Measurements from ENCODE around the gene CBARP. TPM values are rescaled to one million over a fixed set of nuclear protein-coding genes. Genes with fewer than 3 reads are reported as not detected.

Gene CBARP
- total RNA-seq, 1 experiment from 2014 or later, result 5.6 TPM

DNA sequence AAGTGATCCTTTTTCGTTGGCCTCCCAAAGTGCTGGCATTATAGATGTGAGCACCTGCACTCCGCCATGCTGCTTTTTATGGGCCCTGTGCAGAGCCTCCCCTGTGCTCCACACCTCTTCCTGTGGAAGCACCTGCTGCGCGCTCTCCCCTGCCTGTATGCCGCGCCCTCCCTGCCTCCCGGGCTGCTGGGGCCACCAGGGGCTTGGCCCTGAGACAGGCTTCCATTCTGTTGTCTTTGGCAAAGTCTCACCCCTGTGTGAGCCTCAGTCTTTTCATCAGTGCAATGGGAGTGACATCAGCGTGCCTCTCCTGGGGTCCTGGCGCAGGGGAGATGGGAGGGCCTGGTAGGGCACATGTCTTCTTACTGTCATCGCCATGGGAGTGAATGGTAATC is 38.8 kb upstream of the CBARP start:
- no peak for DNase-seq (ENCODE audit: low spot score)
- in situ Hi-C loops (cut with HindIII; ENCODE audit: low sequenced_read_pairs), result no loop called here

DNA sequence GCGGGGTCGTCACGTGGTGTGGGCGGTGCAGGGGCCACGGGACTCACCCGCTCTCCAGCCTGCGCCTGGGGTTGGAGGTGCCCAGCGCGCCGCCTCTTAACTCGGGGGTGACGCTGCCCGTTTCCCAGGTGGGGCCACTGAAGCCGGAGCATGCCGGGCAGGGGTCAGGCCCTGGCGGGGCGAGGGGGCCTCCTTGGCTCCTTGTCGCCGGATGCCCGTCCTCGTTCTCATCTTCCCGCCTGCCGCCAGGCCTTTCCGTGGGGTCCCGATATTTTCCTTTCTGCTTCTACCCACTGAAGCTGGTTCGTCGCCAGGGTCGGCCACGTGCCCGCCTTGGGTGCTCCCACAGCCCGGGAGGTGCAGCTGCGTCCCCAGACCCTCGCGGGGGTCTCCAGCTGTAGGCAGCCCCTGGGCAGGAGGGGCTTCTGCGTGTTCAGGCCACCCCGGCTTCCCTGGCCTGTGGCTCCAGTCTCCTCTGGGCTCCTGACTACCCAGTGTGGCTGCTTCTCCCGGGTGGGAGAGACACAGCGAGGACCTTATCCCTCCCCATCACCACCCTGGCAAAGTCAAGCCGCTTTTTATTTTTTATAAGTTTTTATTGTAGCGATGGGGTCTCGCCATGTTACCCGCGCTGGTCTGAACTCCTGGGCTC is 38.3 kb upstream of the CBARP start:
- in situ Hi-C loops (cut with HindIII; ENCODE audit: low sequenced_read_pairs), result no loop called here
- DNase-seq (ENCODE audit: low spot score), result no peak

GRCh38 chr19:1275260-1275975 is 37.6 kb upstream of the CBARP start, which contains the start of gene FAM174C:
FAM174C (plus strand) TSS chr19:1275530; CDS start chr19:1275550, 20 bp downstream.
- in situ Hi-C loops (cut with HindIII; ENCODE audit: low sequenced_read_pairs), result no loop called here
- peak; percentile 95 for DNase-seq (ENCODE audit: low spot score)

DNA sequence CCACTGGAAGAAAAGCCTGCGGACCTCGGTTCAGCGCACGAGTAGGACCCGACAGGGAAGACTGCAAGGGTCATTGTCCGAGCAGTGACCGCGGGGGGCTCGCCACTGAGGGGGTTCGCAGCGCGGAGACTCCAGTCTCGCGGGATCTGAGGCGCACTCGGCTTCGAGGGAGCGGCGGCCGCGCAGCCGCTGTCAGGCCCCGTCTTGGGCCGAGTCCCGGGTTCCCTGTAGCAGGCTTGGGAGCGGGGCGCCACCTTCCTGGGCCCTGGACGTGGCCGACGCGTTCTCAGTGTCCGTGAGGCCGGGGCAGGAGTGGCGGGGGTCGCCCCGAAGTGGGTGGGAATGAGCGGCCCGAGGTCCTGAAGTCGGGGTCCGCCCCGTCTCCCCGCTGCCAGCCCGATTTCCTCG is 37.1 kb upstream of the CBARP start:
- in situ Hi-C loops (cut with HindIII; ENCODE audit: low sequenced_read_pairs), result no loop called here
- no peak for DNase-seq (ENCODE audit: low spot score)

DNA sequence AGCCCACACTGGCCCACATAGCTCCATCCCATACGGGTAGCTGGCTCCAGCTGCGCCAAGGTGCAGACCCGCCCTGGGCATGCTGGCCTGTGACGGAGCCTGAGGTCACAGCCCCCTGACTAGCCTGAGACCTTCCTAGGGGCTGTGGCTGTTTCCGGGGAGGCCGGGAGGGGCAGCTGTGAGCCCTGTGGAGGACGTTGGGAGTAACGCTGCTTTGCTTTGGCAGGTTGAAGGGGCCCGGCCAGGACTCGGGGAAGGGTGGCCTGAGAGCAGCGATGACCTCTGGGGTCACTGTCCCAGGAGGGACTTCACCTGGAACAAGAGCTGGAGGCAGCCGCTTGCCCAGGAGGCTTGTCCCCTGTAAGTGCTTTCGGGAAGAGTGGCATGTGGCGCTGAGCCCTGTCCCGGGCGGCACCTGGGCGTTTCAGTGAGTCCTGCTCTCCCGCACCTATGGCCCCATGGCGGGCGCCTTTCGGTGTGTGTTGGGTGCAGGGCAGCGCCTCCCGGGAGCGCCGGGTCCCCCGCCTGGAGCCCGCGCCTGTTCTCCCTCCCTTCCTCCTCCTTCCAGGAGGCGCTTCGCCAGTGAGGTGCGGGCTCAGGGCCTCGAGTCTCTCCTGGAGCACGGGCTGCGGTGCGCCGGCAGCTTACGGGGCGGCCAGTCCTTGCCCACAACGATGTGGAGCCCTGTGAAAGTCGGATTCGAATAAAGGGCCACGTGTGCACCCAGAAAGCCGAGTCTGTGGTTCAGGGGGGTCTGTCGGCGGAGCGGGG is 36.5 kb upstream of the CBARP start:
- no peak for DNase-seq (ENCODE audit: low spot score)
- in situ Hi-C loops (cut with HindIII; ENCODE audit: low sequenced_read_pairs), result no loop called here

GRCh38 chr19:1273263-1274041 is 35.6 kb upstream of the CBARP start:
- in situ Hi-C loops (cut with HindIII; ENCODE audit: low sequenced_read_pairs), result no loop called here
- no peak for DNase-seq (ENCODE audit: low spot score)

- no peak for DNase-seq (ENCODE audit: low spot score)
- in situ Hi-C loops (cut with HindIII; ENCODE audit: low sequenced_read_pairs), result no loop called here
These were observed 34.8 kb upstream of the CBARP start for GRCh38 chr19:1272423-1273262.

GRCh38 chr19:1271528-1272422 is 34.0 kb upstream of the CBARP start:
- in situ Hi-C loops (cut with HindIII; ENCODE audit: low sequenced_read_pairs), result no loop called here
- DNase-seq (ENCODE audit: low spot score), result no peak

DNA sequence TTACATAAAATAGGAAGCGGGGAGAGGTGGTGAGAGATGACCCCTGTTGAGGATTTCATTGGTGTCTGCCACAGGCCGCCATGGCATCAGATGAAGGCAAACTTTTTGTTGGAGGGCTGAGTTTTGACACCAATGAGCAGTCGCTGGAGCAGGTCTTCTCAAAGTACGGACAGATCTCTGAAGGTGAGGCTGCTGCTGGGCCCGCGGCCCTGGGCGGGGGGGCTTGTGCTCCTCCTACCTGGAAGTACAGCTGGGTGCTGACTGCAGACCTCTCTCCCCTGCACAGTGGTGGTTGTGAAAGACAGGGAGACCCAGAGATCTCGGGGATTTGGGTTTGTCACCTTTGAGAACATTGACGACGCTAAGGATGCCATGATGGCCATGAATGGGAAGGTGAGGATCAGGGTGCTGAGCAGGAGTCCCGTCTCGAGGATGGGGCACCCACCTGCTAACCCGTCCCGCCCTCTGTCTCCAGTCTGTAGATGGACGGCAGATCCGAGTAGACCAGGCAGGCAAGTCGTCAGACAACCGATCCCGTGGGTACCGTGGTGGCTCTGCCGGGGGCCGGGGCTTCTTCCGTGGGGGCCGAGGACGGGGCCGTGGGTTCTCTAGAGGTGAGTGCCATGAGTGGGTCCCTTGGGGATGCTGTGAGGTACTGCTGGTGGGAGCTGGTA is 33.2 kb upstream of the CBARP start:
- DNase-seq (ENCODE audit: low spot score), result no peak
- in situ Hi-C loops (cut with HindIII; ENCODE audit: low sequenced_read_pairs), result no loop called here

DNA sequence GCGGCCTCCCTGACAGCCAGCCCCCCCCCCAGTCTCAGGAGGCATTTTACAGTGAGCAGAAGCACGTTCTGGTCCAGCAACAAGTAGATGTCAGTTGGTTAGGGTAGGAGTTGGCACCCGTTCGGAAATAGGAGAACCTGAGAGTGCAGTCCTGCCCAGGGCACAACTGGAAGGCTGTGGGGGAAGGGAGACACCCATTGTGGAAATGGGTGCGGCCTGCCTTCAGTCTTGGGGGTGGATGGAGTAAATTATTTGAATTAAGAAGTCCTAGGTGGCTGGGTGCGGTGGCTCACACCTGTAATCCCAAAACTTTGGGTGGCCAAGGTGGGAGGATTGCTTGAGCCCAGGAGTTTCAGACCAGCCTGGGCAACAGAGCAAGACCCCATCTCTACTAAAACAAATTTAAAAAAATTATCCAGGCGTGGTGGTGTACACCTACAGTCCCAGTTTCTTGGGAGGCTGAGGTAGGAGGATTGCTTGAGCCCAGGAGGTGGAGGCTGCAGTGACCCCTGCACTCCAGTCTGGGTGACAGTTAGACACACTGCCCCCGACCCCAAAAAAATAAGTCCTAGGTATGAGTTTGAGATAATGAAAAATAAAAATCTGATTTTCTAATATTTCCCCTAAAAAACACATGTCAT is 32.5 kb upstream of the CBARP start:
- no peak for DNase-seq (ENCODE audit: low spot score)
- in situ Hi-C loops (cut with HindIII; ENCODE audit: low sequenced_read_pairs), result no loop called here

- peak; percentile 72 for DNase-seq (ENCODE audit: low spot score)
- in situ Hi-C loops (cut with HindIII; ENCODE audit: low sequenced_read_pairs), result no loop called here
These were observed 31.8 kb upstream of the CBARP start for GRCh38 chr19:1269478-1270212.

- peak; percentile 100 for DNase-seq (ENCODE audit: low spot score)
- in situ Hi-C loops (cut with HindIII; ENCODE audit: low sequenced_read_pairs), result no loop called here
These were observed 31.3 kb upstream of the CBARP start, which contains the start of gene CIRBP for GRCh38 chr19:1269065-1269477. CIRBP (plus strand) TSS chr19:1269332; CDS start chr19:1270934, 1,602 bp downstream.

DNA sequence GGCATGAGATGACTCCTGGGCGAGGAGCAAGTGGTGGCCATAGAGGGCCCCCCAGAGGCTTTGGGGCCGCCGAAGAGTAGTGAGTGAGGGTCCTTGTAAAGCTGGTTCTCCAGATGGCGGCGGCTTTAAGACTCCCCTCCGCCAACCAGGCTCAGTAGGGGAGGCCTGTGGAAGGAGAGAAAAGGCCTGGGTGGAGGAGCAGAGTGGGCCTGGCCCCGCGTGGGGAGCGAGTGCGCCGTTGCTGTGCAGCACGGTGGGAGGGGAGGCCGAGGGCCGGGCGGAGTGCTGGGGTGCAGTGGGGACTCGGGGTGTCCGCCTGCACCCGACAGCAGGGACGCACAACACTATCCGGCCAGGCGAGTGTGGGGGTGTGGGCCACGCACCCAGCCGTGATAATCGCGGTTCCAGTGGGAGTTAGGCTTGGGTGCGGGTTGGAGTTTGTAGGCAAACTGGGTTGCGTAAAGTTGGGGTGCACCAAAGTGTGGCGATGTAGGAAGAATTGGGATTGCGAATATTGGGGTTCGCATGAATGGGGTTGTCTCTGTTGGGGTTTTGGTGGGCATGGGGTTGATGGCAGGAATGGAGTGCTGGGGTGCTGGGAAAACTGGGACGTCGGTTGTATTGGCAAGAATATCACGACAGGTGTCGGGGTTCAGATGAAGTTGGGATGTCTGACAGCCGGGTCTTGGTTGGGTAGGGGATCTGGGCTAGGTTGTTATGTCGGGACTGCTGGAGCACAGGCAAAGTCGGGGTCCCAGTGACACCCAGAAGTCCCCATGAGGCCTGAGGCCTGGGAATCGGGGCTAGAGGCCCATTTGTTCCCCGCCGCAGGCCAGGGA is 30.6 kb upstream of the CBARP start:
- no peak for DNase-seq (ENCODE audit: low spot score)
- in situ Hi-C loops (cut with HindIII; ENCODE audit: low sequenced_read_pairs), result no loop called here

- in situ Hi-C loops (cut with HindIII; ENCODE audit: low sequenced_read_pairs), result no loop called here
- DNase-seq (ENCODE audit: low spot score), result no peak
These were observed 29.8 kb upstream of the CBARP start for GRCh38 chr19:1267477-1268225.

Data from G401 (cell line).